ENCODE measurements around the gene MAGI2.
"Not testable (repeated sequence)": the region's sequence is repeated elsewhere in the genome, so short reads cannot be mapped to it uniquely, and the experiment has no call there.

The MAGI2 gene

DNA sequence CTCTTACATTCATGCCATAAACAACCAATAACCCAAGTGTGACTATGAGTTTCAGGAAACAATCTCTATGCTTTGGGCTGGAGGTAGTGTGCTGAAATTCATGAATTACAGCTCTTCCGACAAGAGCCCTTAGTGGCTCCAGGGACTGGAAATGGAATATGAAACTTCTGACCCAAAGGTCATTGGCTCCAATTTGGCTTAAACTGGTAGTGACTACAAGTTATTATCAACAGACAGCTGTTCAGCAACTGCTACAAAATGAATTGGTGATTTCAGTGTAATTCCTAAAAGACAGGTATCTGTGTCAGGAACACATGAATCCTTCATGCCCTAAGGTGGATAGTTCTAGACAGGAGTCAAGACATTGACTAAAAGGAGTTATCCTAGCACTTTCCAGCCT, 909.5 kb downstream of the MAGI2 start:
- DNase-seq (ENCODE audit: low spot score) = no peak

DNA sequence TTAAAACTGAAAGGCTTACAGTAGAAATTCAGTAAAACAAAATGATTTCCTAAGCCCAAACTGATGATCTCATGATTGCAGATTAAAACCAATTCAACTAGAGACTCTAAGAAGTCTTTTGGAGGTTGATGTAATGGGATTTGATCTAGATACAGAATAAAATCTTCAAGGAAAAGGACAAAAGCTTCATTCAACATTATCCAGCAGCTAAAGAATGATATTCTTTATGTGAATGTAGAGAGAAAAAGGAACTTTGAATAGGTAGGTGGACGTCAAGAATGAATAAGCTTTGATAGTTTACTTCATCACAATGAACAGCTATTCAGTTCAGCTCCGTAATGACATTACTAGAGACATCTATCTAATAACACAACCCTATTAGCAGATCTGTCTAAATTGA, 910.5 kb downstream of the MAGI2 start:
- no peak for DNase-seq (ENCODE audit: low spot score)

DNA sequence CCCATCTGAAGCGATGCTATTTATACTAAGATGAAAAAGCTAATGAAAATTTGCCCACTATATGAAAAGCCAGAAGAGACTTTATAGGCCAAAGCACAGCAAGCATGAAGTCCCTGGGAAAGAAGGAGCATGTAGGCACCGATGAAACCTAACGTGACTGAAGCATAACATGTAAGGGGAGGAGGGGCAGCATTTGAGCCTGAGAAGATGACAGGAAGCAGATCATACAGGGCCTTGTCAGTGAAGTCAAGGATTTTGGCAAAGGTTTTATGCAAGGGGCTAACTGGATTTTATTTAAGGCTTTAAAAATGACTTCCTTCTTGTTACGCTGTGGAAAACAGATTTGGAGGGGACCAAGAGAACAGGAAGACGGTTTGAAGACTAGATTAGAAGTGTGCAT, 910.9 kb downstream of the MAGI2 start:
- DNase-seq (ENCODE audit: low spot score) = no peak

DNA sequence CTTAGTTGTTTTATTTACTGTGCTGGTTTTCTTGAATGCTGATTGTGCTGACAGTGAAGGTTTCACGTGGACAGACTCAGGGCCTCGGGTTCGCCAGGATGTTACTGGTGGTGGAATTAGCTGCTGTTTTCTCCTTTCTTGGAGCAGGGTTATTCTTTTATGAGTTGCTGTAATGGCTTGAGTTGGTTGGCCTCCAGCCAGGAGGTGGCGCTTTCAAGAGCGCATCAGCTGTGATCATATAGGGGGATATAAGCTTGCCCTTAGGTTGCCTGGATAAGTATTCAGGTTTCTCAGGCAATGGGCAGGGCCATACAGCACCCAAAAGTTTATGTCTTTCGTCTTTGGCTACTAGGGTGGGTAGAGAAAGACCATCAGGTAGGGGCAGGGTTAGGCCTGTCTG, 913.6 kb downstream of the MAGI2 start:
- no peak for DNase-seq (ENCODE audit: low spot score)

DNA sequence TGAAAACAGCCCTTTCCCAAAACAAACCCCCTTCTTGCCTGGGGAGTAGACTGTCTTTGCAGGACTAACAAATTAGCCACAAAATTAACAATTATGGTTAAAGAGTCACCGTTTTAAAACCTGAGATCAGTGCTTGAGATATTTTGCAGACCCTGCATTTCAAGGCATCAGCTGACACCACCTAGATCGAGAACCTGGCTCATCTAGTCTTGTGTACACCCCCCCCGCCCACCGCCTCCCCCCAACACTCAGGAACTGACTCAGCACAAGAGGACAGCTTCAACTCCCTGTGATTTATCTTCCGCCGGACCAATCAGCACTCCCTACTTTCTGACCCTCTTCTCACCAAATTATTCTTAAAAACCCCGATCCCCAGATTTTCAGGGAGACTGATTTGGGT, 917.8 kb downstream of the MAGI2 start:
- DNase-seq (ENCODE audit: low spot score) = no peak

DNA sequence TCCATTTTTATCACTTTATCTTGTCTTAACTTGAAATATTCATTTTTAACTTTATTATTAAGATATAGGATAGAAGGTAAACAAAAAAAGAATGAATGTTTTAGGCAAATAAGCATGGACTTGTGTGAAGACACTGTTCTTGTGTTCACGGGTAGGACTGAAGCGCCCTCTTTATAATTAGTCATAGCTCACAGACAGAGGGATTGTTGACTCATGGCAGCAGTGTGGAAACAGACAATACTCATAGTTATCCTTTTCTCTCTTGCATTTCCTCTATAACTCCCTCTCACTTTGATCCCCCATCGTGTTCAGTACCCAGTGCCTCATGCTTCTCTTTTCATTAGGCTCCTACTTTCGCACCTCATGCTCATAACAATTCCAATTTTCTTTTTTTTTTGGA, 923.1 kb downstream of the MAGI2 start:
- DNase-seq (ENCODE audit: low spot score) = peak; percentile 96

DNA sequence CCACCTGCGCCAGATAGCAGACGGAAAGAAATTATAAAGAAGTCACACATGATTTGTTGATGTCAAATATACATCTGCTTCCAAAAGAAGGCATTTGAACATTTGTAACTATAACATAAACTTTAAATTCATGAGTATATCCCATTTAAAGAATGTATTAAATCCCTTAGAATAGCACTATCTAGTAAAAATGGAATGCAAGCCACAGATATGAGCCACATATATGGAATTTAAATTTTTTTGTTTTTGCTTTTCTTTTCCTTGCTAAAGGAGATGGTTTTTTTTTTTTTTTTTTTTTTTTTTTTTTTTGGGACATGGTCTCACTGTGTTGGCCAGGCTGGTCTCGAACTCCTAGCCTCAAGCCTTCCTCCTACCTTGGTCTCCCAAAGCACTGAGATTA, 924.1 kb downstream of the MAGI2 start:
- no peak for DNase-seq (ENCODE audit: low spot score)

DNA sequence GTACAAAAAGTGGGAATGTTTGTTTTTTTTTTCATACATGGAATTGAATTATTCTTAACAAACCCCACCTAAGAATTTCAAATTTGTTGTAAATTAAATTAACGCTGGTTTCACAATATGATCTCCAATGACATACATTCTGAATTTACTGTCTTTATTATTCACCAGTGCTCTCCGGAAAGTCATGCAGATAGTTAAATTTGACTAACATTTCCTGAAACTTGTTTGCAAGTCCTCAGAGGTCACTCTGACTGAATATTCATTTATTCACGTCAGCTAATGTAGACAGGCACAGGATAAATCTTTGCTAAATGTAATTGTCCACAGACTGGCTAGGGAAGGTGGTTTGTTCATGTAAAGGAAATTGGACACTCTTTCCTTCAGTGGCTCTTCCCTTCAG, 924.5 kb downstream of the MAGI2 start:
- DNase-seq (ENCODE audit: low spot score) = no peak

DNA sequence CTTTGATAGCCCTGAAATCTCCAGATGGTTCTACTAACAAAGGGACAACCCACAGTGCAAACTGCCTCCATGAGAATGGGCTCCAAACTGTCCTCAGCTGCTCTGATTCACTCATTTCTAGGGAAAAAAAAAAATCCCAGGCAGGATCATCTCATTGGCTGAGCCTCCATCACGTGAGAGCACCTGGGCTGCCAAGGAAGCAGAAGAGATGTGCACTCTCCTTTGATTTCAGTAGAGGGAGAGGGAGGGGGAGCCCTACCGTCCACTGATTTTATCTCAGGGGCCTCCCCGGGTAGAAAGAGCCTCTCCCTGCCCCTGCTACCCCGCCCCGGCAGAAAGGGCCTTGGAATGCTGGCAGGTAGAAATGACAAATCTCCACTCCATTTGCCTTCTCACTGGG, 929.5 kb downstream of the MAGI2 start:
- no peak for DNase-seq (ENCODE audit: low spot score)

DNA sequence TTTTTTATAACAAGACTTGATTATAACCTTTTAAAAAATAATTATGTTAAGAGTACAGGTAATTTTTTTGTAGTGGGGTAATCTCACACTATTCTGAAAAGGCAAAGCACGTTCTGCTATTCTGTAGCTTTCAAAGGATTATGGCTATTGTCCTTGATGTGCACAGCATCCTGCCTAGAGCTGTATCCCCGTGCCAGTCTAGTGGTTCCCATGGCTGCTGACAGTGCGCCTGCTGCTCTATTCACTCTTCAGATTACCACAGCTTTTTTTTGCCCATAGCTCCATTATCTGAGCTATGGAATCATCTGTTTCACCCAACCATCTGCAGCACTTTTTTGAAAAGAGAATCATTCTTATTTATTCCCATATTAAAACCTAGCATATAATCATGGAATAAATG, 931.5 kb downstream of the MAGI2 start:
- DNase-seq (ENCODE audit: low spot score) = no peak

DNA sequence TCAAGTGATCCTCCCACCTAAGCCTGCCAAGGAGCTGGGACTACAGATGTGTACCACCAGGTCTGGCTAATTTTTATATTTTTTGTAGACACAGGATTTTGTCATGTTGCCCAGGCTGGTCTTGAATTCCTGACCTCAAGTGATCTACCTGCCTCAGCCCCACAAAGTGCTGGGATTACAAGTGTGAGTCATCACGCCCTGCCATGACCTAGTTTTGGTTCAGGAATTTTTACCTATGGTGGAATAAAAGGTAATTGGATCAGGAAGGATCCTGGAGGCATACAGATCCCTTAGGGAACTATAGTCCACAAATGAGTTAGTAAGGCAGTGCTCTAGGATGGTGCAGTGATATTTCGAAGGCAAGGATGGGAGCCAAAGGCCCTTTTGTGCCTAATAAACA, 937.0 kb downstream of the MAGI2 start:
- DNase-seq (ENCODE audit: low spot score) = no peak

DNA sequence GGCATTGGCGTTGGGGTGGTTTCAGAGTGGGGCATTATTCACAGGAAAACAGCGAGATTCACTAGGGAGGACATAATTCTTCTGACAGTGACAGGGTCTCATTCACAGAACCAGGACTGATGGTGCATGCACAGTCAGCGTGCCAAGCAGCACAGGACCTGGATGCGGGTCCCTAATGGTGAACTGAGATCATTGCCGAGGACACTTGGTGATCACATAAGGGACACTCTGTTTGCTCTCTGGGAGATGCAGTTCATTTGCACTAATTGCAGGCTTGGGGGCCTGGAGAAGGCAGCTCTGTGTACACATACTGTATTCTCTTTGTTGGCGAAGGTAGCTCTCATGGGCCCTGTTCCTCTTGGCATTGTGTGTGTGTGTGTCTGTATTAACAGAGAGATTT, 938.8 kb downstream of the MAGI2 start:
- DNase-seq (ENCODE audit: low spot score) = peak; percentile 62

DNA sequence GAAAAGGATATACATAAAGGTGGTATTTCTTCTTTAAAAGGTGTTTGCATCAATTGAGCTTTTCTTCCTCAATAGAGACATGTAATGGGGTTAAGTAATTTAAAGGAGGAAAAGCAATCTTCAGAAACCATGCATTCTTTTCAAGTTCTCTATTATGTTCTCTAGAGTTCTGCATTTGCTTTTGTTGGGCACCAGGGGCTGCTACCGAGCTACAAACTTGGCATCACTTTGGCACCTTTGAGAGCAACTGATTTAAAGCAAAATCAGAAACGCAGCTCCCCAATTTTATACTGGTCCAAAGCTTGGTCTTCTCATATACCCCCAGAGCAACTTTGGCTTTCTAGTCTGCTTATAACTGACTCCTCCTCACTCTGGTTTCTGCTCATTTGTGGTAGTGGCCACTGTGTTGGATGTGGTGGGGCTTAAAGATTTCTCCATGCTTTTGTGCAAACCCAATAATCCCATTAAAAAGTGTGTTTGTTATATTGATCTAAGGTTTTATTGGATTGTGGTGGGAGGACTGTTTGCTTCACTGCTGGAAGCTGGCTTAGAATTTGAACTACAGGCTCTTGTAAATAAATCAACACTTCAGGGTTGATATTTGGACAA, 942.8 kb downstream of the MAGI2 start:
- DNase-seq (ENCODE audit: low spot score) = peak; percentile 81

DNA sequence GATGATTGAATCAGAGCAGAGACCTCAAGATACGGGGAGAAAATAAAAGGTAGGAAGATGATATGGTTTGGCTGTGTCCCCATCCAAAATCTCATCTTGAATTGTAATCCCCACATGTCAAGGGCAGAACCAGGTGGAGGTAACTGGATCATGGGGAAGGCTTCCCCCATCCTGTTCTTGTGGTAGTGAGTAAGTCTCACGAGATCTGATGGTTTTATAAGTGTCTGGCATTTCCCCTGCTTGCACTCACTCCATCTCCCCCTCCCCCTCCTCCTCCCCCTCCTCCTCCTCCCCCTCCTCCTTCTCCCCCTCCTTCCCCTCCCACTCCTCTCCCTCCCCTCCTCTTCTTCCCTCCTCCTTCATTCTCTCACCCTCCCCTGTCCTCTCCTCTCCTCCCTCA, 950.2 kb downstream of the MAGI2 start:
- DNase-seq (ENCODE audit: low spot score) = not testable (repeated sequence)

DNA sequence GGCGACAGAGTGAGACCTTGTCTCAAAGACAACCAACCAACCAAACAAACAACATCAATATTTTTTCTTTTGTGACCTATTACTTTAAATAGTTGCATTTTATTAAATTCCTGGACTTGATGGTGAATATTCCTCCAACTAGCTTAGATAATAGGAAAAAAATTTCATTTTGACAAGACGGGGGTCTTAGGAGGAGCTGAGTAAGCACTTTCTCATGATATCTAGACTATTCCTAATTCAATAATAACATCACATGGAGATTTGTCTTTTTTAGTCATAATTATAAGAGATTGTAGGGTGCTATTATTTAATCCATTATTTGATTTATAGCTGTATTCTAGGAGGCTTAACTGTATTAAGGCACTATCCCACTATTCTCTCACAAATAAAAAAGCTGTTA, 952.4 kb downstream of the MAGI2 start:
- no peak for DNase-seq (ENCODE audit: low spot score)

DNA sequence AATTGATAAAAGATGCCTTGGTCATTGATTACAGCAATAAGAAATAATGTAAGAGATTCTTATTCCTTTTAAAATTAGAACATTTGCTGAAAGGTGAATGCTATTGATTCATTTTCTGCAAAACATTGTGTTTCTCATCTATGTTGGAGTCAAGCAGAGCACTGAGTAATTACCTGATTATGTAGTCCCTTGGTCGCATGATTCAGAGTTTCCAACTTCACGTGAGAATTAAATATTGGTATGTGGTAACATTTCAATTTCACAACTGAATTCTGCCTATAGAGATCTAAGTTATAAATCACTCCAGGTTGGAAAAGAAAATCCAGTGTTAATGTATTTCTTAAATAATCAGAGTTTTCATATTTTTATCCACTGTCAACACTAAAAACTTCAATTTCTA, 953.5 kb downstream of the MAGI2 start:
- DNase-seq (ENCODE audit: low spot score) = no peak

DNA sequence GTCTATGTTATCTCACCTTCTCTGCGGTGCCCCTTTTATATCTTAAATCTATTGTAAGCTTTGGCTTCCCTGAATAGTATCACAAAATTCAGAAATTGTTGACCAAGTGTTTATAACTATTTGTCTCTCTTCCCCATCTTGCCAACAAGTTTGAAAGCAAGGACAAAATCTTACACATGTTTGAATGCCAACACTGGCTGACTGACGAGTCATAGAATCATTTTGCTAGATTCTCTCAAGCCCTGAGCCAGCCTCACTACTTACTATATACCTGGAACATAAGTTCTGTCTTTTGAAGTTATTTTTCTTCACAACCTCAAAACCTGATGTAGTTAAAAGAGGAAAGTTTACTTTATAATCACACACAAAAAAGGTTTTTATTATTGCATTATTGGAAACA, 954.2 kb downstream of the MAGI2 start:
- DNase-seq (ENCODE audit: low spot score) = no peak

DNA sequence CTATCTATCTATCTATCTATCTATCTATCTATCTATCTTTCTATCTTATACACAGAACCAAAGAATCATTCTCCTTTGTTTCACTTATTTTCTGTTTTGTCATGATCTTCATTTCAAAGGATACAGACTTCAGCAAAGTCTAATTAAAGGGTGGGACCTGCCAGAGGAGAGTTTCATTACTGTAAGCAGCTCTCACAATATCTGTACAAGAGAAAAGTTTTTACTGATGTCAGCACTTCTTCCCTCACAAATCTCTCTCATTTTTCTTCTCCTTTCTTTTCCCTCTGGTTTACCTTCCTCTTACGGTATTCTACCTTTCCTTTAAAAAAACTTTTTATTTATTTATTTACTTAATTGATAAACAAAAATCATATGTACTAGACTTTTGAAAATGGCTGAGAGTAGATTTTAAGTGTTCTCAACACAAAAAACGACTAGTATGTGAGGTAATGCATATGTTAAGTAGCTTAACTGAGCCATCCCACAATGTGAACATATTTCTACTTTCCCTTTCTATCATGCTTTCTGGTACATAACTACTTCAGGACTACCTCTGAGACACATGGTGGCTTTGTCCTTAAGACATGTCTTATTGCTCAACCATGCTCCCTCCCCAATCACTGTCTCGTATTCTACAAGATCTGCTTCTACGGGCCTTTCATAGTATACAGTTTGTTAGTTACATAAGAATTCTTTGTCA, 955.6 kb downstream of the MAGI2 start:
- DNase-seq (ENCODE audit: low spot score) = no peak

DNA sequence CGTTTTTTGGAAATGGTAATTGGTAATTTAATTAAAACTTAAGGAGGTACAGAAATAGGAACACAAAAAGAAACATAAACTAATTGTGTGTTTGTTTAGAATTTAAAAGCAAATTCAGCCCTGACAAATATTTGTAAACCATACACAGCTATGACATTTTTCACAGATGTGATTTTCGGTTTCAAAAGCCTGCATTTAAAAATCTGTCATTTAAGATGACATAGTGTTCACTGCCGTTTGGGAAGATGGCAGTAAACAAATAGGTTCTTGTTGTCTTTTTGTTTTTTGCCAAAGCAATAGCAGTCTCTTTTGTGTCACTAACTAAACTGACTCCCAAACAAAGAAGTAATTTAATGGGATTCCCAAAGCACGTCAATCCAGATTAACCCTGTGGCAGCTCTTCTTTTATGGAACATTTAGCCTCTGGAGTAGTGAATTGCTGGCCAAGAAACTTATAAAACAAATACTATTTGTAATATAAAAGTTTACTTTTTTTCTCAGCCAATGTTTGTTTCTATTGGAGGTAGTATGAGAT, 957.3 kb downstream of the MAGI2 start:
- peak; percentile 94 for DNase-seq (ENCODE audit: low spot score)

DNA sequence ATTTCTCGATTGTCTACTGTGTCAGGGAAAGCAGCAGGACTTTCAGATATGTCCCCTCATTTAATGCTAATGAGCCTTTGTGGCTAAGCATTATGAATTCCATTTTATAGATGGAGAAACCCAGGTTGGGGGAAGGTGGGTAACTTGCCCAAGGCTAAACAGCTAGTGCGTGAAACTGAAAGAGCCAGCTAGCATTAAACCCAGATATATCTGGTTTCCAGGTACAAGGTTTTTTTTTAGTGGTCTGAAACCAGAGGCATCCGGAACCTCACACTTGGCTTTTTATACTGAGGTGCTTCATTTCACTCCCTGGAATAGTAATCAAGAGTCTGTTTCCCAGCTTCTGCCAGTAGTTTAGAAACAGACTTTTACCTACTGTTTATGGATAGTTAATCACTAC, 960.1 kb downstream of the MAGI2 start:
- DNase-seq (ENCODE audit: low spot score) = no peak

DNA sequence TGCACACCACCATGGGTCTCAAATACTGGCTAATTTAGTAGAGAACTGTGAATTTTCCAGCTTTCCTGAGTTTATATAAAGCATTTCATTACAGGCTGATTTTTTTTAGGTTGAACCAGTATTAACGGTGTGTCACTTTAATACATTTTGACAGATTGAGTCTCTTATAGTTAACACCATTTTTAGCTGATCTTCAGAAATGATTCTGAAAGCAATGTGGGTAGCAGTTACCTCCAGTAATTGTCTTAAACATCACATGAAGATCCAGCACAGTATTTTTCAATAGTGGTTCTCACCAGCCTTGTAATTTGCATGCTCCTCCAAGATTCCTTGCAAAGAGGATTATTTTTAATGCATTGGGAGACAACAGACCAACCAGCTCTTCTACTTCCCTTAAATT, 961.3 kb downstream of the MAGI2 start:
- no peak for DNase-seq (ENCODE audit: low spot score)

DNA sequence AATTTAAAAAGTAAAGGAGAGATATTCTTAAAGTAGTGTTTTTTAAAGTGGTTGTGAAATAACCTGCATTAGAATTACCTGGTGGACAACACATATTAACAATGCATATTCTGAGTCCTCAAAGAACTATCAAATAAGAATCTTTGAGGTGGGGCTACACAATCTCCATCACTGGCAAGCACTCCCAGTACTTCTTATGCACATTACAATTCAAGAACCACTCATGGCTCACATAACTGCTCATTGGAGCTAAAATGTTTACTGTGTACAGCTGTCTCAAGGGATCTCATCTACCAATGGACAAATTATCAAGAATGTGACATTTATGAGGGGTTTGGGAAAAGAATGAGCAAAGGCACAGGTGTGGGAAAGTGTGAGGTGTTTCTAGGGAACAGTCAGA, 962.9 kb downstream of the MAGI2 start:
- DNase-seq (ENCODE audit: low spot score) = no peak

DNA sequence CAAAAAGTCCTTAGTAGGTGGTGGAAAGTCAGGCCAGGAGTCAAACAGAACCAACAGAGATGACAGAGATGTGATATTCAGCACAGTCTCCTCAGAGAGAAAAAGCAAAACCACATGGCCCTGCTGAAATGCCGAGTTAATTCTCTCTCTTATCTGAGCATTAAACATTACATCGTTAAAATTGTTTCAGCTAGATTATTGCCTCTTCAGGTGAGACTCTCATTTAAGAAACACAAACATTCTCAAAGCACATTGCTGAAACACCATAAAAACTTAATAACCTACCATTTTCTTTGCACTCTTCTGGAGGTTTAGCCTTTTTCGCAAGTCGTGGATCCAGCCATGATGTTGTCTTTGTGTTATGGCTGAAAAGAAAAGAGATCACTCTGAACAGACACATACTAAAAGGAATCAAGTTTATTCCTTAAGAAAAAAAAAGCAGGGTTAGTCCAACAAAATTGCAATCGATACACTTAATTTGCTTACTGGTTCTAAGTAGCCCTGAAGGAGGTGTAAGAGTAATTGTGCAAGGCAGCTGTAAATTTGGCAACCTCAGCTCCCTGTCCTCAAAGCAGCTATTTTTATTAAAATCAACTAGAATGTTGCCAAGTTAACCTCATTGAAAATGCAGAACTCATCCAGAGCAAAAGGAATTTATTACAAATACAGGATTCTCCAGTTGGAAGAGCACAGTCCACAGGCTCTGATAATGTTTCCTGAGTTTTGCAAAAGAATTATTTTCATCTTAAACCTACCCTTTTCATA, 963.8 kb downstream of the MAGI2 start:
- DNase-seq (ENCODE audit: low spot score) = peak; percentile 70

Data from pons (tissue), 1 donor.